ENCODE measurements around the gene CHORDC1.

The CHORDC1 gene

GRCh38 chr11:90234977-90235376 is 12.1 kb upstream of the CHORDC1 start:
- TF ChIP-seq, protein P1, sequence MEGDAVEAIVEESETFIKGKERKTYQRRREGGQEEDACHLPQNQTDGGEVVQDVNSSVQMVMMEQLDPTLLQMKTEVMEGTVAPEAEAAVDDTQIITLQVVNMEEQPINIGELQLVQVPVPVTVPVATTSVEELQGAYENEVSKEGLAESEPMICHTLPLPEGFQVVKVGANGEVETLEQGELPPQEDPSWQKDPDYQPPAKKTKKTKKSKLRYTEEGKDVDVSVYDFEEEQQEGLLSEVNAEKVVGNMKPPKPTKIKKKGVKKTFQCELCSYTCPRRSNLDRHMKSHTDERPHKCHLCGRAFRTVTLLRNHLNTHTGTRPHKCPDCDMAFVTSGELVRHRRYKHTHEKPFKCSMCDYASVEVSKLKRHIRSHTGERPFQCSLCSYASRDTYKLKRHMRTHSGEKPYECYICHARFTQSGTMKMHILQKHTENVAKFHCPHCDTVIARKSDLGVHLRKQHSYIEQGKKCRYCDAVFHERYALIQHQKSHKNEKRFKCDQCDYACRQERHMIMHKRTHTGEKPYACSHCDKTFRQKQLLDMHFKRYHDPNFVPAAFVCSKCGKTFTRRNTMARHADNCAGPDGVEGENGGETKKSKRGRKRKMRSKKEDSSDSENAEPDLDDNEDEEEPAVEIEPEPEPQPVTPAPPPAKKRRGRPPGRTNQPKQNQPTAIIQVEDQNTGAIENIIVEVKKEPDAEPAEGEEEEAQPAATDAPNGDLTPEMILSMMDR (IDR thresholded peaks at IDR 0.05; ENCODE audit: insufficient read depth, missing control alignments): no peak
- FAIRE-seq: no peak
- DNase-seq (ENCODE audit: insufficient read length, low spot score): no peak

- no peak for FAIRE-seq
- TF ChIP-seq, protein P1 (IDR thresholded peaks at IDR 0.05; ENCODE audit: insufficient read depth, missing control alignments): no peak
Measured at GRCh38 chr11:90229791-90230190, 6.9 kb upstream of the CHORDC1 start.

DNA sequence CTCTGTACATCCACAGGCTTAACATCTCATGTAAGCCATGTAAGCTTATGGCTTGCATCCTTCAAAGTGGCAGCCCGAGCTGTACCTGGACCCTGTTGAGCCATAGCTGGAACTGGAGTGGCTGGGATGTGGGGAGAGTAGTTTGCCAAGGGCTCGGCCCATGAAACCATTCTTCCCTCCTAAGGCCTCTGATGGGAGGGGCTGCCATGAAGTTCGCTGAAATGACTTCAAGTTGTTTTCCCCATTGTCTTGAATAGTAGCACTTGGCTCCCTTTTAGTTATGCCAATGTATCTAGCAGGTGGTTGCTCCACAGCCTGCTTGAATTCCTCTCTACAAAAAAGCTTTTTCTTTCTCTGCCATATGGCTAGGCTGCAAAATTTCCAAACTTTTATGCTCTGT is 5.2 kb upstream of the CHORDC1 start:
- TF ChIP-seq, protein P1 (IDR thresholded peaks at IDR 0.05; ENCODE audit: insufficient read depth, missing control alignments): no peak
- no peak for FAIRE-seq
- DNase-seq (ENCODE audit: insufficient read length, low spot score): no peak

More at GRCh38 chr11:90229791-90230190, 6.9 kb upstream of the CHORDC1 start:
- no peak for DNase-seq (ENCODE audit: insufficient read length, low spot score)

- FAIRE-seq: no peak
- no peak for DNase-seq (ENCODE audit: insufficient read length, low spot score)
- TF ChIP-seq, protein P1 (IDR thresholded peaks at IDR 0.05; ENCODE audit: insufficient read depth, missing control alignments): no peak
Measured at GRCh38 chr11:90223248-90223585, 368 bp upstream of the CHORDC1 start.

GRCh38 chr11:90221803-90222458 is 918 bp downstream of the CHORDC1 start:
- FAIRE-seq (no peak), DNase-seq (ENCODE audit: insufficient read length, low spot score) (no peak)
- TF ChIP-seq, protein P1 (IDR thresholded peaks at IDR 0.05; ENCODE audit: insufficient read depth, missing control alignments): no peak

- DNase-seq (ENCODE audit: insufficient read length, low spot score): no peak
- no peak for FAIRE-seq
- TF ChIP-seq, protein P1 (IDR thresholded peaks at IDR 0.05; ENCODE audit: insufficient read depth, missing control alignments): no peak
Measured at GRCh38 chr11:90220391-90220790, 2.5 kb downstream of the CHORDC1 start.

- no peak for FAIRE-seq
- DNase-seq (ENCODE audit: insufficient read length, low spot score): no peak
- TF ChIP-seq, protein P1 (IDR thresholded peaks at IDR 0.05; ENCODE audit: insufficient read depth, missing control alignments): no peak
Measured at GRCh38 chr11:90219438-90219837, 3.4 kb downstream of the CHORDC1 start.
